ENCODE results near the gene EXOC7.

- TF ChIP-seq CTCF (IDR thresholded peaks at IDR 0.05; ENCODE audit: borderline replicate concordance, extremely low read depth, low read length, poor library complexity, severe bottlenecking) (no peak), EZH2 (IDR thresholded peaks at IDR 0.05; ENCODE audit: borderline replicate concordance, low read depth, low read length, severe bottlenecking) (no peak)
These were observed at the start of gene EXOC7 for GRCh38 chr17:76103274-76104139.
